Stimulated activated CD4-positive, alpha-beta T cell treated with anti-CD3 and anti-CD28 coated beads, Interleukin-12 subunit alpha, Interleukin-12 subunit beta, amount 100 ng/mL, for 4 hours (primary cell): ENCODE results near the gene RAB42.
"Not testable (repeated sequence)": the region's sequence is repeated elsewhere in the genome, so short reads cannot be mapped to it uniquely, and the experiment has no call there.

ENCODE experiments used
- DNase-seq: peaks from one replicate; pipeline ENCODE4 v3.0.0-alpha.2; 2020

RAB42 gene

GRCh38 chr1:28586585-28587391 is 5.3 kb upstream of the RAB42 start:
- not testable (repeated sequence) for DNase-seq

- no peak for DNase-seq
Measured at GRCh38 chr1:28592321-28593071, 431 bp downstream of the RAB42 start.

GRCh38 chr1:28593988-28594356 is 1.9 kb downstream of the RAB42 start:
- not testable (repeated sequence) for DNase-seq

GRCh38 chr1:28594686-28595411 is 2.8 kb downstream of the RAB42 start:
- not testable (repeated sequence) for DNase-seq

GRCh38 chr1:28595412-28596191 is 3.5 kb downstream of the RAB42 start:
- no peak for DNase-seq

- not testable (repeated sequence) for DNase-seq
Measured at GRCh38 chr1:28596276-28596675, 4.2 kb downstream of the RAB42 start.

- DNase-seq: no peak
Measured at GRCh38 chr1:28601696-28602095, 9.6 kb downstream of the RAB42 start.

- DNase-seq: no peak
Measured at GRCh38 chr1:28602536-28603439, 10.7 kb downstream of the RAB42 start.

- no peak for DNase-seq
Measured at GRCh38 chr1:28604411-28604810, 12.3 kb downstream of the RAB42 start.

GRCh38 chr1:28604962-28605361 is 12.9 kb downstream of the RAB42 start:
- DNase-seq: no peak

GRCh38 chr1:28606771-28607170 is 14.7 kb downstream of the RAB42 start:
- no peak for DNase-seq

- DNase-seq: no peak
Measured at GRCh38 chr1:28613175-28613574, 21.1 kb downstream of the RAB42 start.

- no peak for DNase-seq
Measured at GRCh38 chr1:28631713-28632112, 39.6 kb downstream of the RAB42 start.

GRCh38 chr1:28632560-28632959 is 40.5 kb downstream of the RAB42 start:
- no peak for DNase-seq

- peak; percentile 2 for DNase-seq
Measured at GRCh38 chr1:28640766-28641165, 48.7 kb downstream of the RAB42 start.

GRCh38 chr1:28642056-28642846 is 50.2 kb downstream of the RAB42 start:
- DNase-seq: no peak

- DNase-seq: peak; percentile 89
Measured at GRCh38 chr1:28642847-28643635, 51.0 kb downstream of the RAB42 start, which contains the start of gene TAF12. Gene TAF12, minus strand, starts transcription at chr1:28643067. Its CDS starts 20,986 bp downstream, at chr1:28622081.

- no peak for DNase-seq
Measured at GRCh38 chr1:28644494-28644893, 52.4 kb downstream of the RAB42 start.
